ENCODE data around the gene CNOT10.

The CNOT10 gene, protein sequence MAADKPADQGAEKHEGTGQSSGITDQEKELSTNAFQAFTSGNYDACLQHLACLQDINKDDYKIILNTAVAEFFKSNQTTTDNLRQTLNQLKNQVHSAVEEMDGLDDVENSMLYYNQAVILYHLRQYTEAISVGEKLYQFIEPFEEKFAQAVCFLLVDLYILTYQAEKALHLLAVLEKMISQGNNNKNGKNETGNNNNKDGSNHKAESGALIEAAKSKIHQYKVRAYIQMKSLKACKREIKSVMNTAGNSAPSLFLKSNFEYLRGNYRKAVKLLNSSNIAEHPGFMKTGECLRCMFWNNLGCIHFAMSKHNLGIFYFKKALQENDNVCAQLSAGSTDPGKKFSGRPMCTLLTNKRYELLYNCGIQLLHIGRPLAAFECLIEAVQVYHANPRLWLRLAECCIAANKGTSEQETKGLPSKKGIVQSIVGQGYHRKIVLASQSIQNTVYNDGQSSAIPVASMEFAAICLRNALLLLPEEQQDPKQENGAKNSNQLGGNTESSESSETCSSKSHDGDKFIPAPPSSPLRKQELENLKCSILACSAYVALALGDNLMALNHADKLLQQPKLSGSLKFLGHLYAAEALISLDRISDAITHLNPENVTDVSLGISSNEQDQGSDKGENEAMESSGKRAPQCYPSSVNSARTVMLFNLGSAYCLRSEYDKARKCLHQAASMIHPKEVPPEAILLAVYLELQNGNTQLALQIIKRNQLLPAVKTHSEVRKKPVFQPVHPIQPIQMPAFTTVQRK

DNA sequence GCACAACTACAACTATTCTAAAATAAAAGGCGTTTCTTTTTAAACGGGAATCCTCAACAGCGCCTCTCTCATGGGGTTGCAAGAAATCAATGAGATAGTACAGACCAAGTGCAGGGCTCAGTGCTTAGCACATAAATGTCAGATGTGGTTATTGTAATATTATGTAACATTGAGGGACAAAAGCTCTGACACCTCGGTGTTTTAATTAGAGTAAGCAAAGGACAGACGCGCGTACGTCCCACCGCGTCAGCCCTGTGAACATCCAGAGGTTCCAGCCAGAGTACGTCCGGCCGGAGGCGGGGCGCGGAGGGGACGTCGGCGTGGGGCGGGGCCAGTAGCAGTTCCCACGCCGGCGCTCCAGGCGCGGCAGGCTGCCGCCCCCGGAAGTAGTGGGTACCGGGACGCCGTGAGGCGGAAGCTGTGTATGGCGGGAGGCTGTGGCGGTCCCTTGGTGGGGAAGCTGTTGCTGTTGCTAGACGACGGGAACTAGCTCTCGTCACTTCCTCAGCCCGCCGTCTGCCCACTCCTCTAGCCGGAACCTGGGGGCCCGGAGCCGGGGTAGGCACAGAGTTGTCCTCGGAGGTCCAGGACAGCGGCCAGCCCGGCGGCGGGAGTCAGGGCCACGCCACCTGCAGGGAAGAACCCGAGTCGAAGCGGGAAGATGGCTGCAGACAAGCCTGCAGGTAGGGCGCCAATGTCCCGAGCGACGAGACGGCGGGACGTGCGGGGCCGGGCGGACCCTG, at the start of gene CNOT10:
Gene CNOT10, plus strand, starts transcription at position 389 of the 743 bp plus-strand sequence. Its CDS starts 273 bp downstream, at position 662.
- H3K4me3 ChIP-seq (ENCODE audit: low read depth, low read length): peak within 1 kb of the TSS; percentile 92
- peak; percentile 97 for DNase-seq (ENCODE audit: low read depth)
- TF ChIP-seq, protein P1, sequence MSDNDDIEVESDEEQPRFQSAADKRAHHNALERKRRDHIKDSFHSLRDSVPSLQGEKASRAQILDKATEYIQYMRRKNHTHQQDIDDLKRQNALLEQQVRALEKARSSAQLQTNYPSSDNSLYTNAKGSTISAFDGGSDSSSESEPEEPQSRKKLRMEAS (IDR thresholded peaks at IDR 0.05; ENCODE audit: low read depth, low read length): peak; percentile 51; the same call in 1 of the 2 replicates
- peak; percentile 61 for TF ChIP-seq MYC (IDR thresholded peaks at IDR 0.05; ENCODE audit: low read depth, low read length)
- TF ChIP-seq, protein P2, sequence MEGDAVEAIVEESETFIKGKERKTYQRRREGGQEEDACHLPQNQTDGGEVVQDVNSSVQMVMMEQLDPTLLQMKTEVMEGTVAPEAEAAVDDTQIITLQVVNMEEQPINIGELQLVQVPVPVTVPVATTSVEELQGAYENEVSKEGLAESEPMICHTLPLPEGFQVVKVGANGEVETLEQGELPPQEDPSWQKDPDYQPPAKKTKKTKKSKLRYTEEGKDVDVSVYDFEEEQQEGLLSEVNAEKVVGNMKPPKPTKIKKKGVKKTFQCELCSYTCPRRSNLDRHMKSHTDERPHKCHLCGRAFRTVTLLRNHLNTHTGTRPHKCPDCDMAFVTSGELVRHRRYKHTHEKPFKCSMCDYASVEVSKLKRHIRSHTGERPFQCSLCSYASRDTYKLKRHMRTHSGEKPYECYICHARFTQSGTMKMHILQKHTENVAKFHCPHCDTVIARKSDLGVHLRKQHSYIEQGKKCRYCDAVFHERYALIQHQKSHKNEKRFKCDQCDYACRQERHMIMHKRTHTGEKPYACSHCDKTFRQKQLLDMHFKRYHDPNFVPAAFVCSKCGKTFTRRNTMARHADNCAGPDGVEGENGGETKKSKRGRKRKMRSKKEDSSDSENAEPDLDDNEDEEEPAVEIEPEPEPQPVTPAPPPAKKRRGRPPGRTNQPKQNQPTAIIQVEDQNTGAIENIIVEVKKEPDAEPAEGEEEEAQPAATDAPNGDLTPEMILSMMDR (IDR thresholded peaks at IDR 0.05; ENCODE audit: low read depth, low read length): no peak
- peak; percentile 66 for TF ChIP-seq POLR2A (IDR thresholded peaks at IDR 0.05; ENCODE audit: extremely low read depth, insufficient read length)

DNA sequence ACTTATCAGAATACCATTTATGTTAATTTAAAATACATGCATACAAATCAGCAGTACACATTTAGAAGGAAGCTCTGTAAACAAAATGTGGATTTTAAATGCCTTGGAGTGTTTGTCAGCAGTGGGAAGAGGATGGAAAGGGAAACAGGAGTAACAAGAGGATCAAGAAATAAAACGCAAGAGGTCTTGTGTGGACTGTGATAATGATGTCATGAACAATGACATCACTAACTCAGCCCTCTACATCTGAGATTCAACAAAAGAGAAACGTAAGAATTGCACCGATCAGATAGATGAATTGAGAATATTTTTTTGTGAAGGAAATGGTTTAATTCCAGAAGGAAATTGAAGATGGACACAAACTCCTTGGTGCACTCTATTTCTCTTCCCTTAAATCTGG, 44.0 kb upstream of the CNOT10 start:
- TF ChIP-seq POLR2A (IDR thresholded peaks at IDR 0.05; ENCODE audit: extremely low read depth, insufficient read length) (no peak), MYC (IDR thresholded peaks at IDR 0.05; ENCODE audit: low read depth, low read length) (no peak)
- DNase-seq (ENCODE audit: low read depth): no peak
- no peak overlapping the region for H3K4me3 ChIP-seq (ENCODE audit: low read depth, low read length)

DNA sequence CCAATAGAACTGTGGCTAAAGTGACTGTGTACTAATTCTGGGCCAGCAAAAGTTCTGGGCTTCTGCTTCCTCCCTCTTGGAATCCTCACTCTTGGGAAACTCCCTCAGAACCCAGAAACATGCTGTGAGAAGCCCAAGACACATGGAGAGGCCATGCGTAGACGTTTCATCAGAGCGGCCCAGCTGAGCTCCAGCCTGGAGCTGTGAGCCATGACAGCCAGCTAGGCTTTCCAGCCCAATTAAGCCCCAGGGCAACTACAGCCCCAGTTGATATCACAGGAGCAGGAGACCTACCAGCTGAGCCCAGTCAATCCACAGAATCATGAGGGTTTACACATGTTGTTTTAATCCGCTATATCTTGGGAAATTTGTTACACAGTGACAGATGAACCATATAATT, 43.6 kb upstream of the CNOT10 start:
- no peak for TF ChIP-seq POLR2A (IDR thresholded peaks at IDR 0.05; ENCODE audit: extremely low read depth, insufficient read length)
- TF ChIP-seq, protein P1 (IDR thresholded peaks at IDR 0.05; ENCODE audit: low read depth, low read length): no peak
- TF ChIP-seq, protein P2 (IDR thresholded peaks at IDR 0.05; ENCODE audit: low read depth, low read length): no peak
- TF ChIP-seq MYC (IDR thresholded peaks at IDR 0.05; ENCODE audit: low read depth, low read length): no peak
- DNase-seq (ENCODE audit: low read depth): no peak
- no peak overlapping the region for H3K4me3 ChIP-seq (ENCODE audit: low read depth, low read length)

DNA sequence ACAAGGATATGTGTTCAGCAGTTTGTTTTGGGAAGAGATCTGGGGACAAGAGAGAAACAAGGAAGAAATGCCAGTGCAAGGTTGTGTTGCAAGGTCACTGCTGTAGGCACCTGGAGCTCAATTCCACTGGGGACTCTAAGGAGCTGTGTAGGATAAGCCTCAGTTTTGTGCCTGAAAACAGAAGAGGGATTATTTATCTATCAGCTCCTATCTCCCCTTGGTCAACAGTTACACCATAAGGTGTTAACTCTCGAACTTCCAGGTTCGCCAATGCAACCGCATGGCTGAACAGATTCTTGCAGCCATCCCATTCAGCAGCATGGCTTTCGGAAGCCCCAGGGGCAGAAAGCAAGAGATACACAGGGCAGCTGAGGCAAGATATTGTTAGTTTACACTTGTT, 41.6 kb upstream of the CNOT10 start:
- DNase-seq (ENCODE audit: low read depth): no peak
- TF ChIP-seq, protein P2 (IDR thresholded peaks at IDR 0.05; ENCODE audit: low read depth, low read length): no peak
- TF ChIP-seq MYC (IDR thresholded peaks at IDR 0.05; ENCODE audit: low read depth, low read length) (no peak), POLR2A (IDR thresholded peaks at IDR 0.05; ENCODE audit: extremely low read depth, insufficient read length) (no peak)
- TF ChIP-seq, protein P1 (IDR thresholded peaks at IDR 0.05; ENCODE audit: low read depth, low read length): no peak
- H3K4me3 ChIP-seq (ENCODE audit: low read depth, low read length): no peak overlapping the region

DNA sequence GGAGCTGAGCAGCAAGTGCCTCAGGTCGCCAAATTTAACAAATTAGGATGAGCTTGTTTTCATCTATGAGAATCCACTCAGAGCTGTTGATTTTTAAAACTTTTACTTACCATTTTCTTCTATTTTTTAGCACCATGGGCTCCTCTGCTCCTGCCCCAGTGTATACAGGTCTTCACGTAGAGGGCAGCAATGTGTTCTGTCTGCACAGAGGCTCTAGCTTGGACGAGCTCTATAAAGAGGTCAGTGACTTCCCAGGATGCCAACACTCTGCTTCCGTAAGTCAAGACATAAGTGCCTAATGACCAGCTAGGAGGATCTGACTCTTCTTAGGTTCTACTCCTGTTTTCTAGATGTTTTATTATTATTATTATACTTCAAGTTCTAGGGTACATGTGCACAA, 41.2 kb upstream of the CNOT10 start:
- no peak for DNase-seq (ENCODE audit: low read depth)
- no peak overlapping the region for H3K4me3 ChIP-seq (ENCODE audit: low read depth, low read length)
- TF ChIP-seq POLR2A (IDR thresholded peaks at IDR 0.05; ENCODE audit: extremely low read depth, insufficient read length) (no peak), MYC (IDR thresholded peaks at IDR 0.05; ENCODE audit: low read depth, low read length) (no peak)
- TF ChIP-seq, protein P1 (IDR thresholded peaks at IDR 0.05; ENCODE audit: low read depth, low read length): no peak
- TF ChIP-seq, protein P2 (IDR thresholded peaks at IDR 0.05; ENCODE audit: low read depth, low read length): no peak

Measured in NB4 (cell line).